HL-60 (cell line): ENCODE measurements around the gene PPP1R37.

Experiments used
- CTCF ChIP-seq: IDR thresholded peaks from one replicate; pipeline ENCODE4 v1.5.1; 2011; ENCODE audit warnings: low read length, control low read depth, inconsistent platforms; ENCODE audit not compliant: insufficient read depth
- REST ChIP-seq: IDR thresholded peaks from 2 replicates; pipeline ENCODE4 v1.6.1; 2012; ENCODE audit warnings: low read depth; ENCODE audit not compliant: insufficient replicate concordance

- TF ChIP-seq CTCF (no peak), REST (no peak)
These were observed 20.8 kb upstream of the PPP1R37 start for GRCh38 chr19:45071969-45072790.
